ENCODE data around the gene CPT1B.

GRCh38 chr22:50601669-50602337, 23.6 kb upstream of the CPT1B start:
- TF ChIP-seq CTCF (conservative IDR thresholded peaks at IDR 0.05; ENCODE audit: low read depth, low read length) (no peak), EZH2phosphoT487 (IDR thresholded peaks at IDR 0.05; ENCODE audit: borderline replicate concordance, low read length) (no peak), EZH2 (IDR thresholded peaks at IDR 0.05; ENCODE audit: low read length, unreplicated experiment) (no peak)

Data from PC-3 (cell line).